H7 (cell line): ENCODE results near the gene ZBTB34. TPM values are rescaled to one million over a fixed set of nuclear protein-coding genes. Genes with fewer than 3 reads are reported as not detected.

Experiments used
- DNase-seq: peaks from one replicate; pipeline ENCODE4 v3.0.0; 2012
- H3K27me3 ChIP-seq: 2 replicates; pipeline ENCODE4 v1.6.0; 2011; ENCODE audit warnings: mild to moderate bottlenecking, low read length; ENCODE audit not compliant: control insufficient read depth, insufficient read depth
- H3K36me3 ChIP-seq: replicated peaks from 2 replicates; pipeline ENCODE4 v1.5.1; 2011; ENCODE audit warnings: low read length; ENCODE audit not compliant: control insufficient read depth, insufficient read depth
- H3K4me3 ChIP-seq: 2 replicates; pipeline ENCODE4 v1.5.1; 2011; ENCODE audit warnings: low read depth, mild to moderate bottlenecking, control low read depth, low read length, moderate library complexity; ENCODE audit not compliant: insufficient read depth
- total RNA-seq: library from RNA; depleted of rRNA; stranded (reverse); fragments of >200 nt; shearing (Covaris generic); gene quantifications from 2 replicates; pipeline ENCODE4 v1.2.3, GENCODE V29; 2014

The ZBTB34 gene
- total RNA-seq, 1 experiment from 2014 or later: 11.2 TPM

GRCh38 chr9:126834672-126835071 is 25.8 kb upstream of the ZBTB34 start:
- Histone ChIP-seq H3K27me3 (no peaks in the 10 kb centered on the region), H3K4me3 (no peak overlapping the region), H3K36me3 (peaks cover 7% of the 10 kb centered on the region)
- no peak for DNase-seq

GRCh38 chr9:126836216-126836615 is 24.2 kb upstream of the ZBTB34 start:
- H3K27me3 ChIP-seq: no peaks in the 10 kb centered on the region
- DNase-seq: no peak
- H3K36me3 ChIP-seq: peaks cover 7% of the 10 kb centered on the region

DNA sequence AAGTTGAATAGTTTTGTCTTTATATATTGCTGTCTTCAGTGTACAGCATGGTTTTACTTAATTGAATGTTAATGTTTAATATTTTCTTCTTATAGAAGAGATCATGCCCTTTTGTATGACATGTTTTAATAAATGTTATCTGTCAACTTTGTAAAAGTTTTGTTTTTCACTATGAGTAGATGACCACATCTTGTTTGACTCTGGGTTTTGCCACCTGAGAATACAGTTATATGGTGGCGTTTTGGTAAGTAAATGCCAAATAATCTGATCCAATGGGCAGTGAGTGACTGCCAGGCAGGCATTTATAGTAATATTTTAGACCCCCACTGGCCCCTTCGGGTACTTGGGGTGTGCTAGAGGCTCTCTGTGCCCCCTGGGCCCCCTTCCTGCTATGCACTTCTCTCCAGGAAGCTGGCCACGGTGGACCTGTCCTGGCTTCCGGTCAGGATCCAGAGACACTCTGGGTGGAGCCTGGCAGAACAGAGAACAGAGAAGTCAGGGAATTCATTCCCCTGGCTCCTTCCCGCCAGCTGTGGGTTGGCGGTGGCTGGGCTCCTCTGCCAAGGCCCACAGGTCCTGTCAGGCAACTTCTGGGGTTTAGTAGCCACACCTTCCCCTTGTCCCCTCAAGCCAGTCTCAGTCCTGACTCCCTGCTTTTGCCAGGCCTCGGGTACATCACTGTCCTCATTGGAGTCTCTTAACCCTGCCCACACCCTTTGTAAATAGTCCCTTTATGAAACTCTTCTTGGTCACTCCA is 22.2 kb upstream of the ZBTB34 start:
- Histone ChIP-seq H3K27me3 (no peaks in the 10 kb centered on the region), H3K36me3 (peaks cover 3% of the 10 kb centered on the region), H3K4me3 (no peak overlapping the region)
- DNase-seq: no peak

More at GRCh38 chr9:126836216-126836615, 24.2 kb upstream of the ZBTB34 start:
- no peak overlapping the region for H3K4me3 ChIP-seq

DNA sequence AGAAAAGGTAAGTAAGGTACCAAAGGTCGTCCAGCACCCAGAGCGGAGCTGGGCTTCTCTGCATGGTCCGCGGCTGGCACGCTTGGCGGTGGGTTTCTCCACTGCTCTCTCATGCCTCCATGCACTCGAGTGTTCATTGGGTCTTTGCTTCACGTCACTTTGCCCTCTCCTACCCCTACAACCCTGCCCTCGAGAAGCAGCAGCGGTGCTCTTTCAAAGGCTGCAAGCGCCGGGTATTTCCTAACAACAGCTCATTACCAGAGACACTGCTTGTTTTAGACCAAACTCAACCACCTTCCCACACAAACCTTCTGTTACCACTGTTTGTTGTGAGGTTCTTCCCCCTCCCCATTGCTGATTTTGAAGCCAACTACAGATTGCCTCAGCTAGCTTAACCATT is 21.5 kb upstream of the ZBTB34 start:
- no peak for DNase-seq
- no peak overlapping the region for H3K4me3 ChIP-seq

GRCh38 chr9:126839301-126839700 is 21.1 kb upstream of the ZBTB34 start:
- H3K4me3 ChIP-seq: no peak overlapping the region
- H3K27me3 ChIP-seq: no peaks in the 10 kb centered on the region
- no peak for DNase-seq
- H3K36me3 ChIP-seq: no peaks in the 10 kb centered on the region; the same call in 1 of the 2 replicates

More for the DNA sequence above, 21.5 kb upstream of the ZBTB34 start:
- Histone ChIP-seq H3K27me3 (no peaks in the 10 kb centered on the region), H3K36me3 (no peaks in the 10 kb centered on the region; the same call in 1 of the 2 replicates)

DNA sequence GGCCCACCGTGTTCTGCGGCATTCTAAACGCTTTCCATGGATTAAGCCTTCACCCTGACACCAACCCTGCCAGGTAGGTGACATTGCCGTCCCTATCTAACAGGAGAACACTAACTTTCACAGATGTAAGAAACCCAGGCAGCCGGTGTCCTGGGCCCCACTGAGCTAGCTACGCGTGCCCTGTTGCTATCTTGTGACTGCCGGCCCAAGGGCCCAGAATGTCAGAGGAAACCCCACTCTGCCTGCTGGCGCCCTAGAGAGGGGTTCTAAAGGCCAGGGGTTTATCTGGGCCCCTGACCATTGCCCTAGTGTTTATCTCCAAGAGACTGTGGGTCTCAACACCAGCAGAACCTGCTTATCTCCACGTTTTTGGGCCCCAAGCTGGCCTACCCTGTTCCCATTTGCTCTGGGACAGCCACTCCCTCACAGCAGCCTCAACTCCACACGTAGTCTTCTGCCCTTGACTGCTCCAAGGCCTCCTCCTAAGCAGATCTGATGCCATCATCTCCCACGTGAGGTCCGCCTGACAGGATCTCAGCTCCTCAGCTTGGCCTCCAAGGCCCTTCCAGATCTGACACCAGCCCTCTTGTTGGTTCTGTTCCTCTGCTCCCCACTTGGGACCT is 18.1 kb upstream of the ZBTB34 start:
- DNase-seq: no peak
- H3K27me3 ChIP-seq: no peaks in the 10 kb centered on the region
- H3K4me3 ChIP-seq: no peak overlapping the region
- no peaks in the 10 kb centered on the region; the same call in 1 of the 2 replicates for H3K36me3 ChIP-seq

GRCh38 chr9:126842977-126843799 is 17.3 kb upstream of the ZBTB34 start:
- H3K36me3 ChIP-seq: no peaks in the 10 kb centered on the region; the same call in 1 of the 2 replicates
- H3K27me3 ChIP-seq: no peaks in the 10 kb centered on the region
- no peak for DNase-seq
- no peak overlapping the region for H3K4me3 ChIP-seq

- Histone ChIP-seq H3K36me3 (no peaks in the 10 kb centered on the region), H3K4me3 (no peak overlapping the region), H3K27me3 (no peaks in the 10 kb centered on the region)
- DNase-seq: no peak
Observed at GRCh38 chr9:126844085-126844484, 16.4 kb upstream of the ZBTB34 start.

DNA sequence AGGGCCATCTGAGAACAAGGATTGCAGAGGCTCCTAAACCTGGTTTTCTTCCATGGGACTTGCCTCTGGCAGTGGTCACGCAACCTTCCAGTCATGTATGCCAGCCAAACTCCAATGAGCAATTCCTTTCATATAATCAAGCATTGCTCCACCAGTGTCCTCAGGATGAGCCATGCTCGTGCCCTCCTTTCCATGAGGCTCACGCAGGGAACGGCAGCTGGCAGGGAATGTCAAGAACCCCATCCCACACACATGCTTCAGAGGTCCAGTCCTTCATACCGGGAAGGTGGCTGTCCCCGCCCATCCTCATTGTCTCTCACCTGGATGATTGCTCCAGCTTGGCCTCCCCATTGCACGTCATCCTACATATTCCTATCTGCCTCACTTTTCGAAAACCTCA is 13.4 kb upstream of the ZBTB34 start:
- no peaks in the 10 kb centered on the region; the same call in 1 of the 2 replicates for H3K27me3 ChIP-seq
- H3K4me3 ChIP-seq: no peak overlapping the region
- H3K36me3 ChIP-seq: no peaks in the 10 kb centered on the region
- no peak for DNase-seq

DNA sequence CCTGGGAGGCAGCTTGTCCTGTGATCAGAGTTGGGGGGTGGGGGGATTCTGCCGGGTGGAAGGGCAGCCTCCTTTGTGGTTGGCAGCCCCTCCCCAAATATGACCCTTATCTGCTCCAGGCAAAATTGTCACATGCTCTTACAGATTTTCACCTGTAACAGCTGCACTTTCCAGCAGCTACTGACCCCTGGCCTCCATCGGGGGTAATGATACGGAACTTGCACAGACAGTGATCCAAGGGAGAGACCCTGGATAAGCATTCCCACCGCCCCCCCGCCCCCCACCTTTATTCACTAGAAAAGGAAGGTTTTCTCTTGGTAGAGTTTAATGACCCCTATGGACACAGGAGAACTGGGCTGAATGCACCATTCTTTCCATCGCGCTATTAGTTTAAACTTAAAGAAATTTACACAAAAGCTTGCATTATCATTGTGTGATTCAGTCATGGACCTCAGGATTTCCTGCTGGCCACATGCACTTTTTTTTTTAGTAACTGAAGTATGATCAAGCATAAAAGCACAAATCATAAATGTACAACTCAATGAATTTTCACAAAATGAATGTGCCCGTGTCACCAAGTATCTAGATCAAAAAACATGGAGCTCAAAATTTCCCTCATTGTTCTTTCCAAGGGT is 10.7 kb upstream of the ZBTB34 start:
- Histone ChIP-seq H3K27me3 (no peaks in the 10 kb centered on the region; the same call in 1 of the 2 replicates), H3K36me3 (no peaks in the 10 kb centered on the region), H3K4me3 (no peak overlapping the region)
- no peak for DNase-seq

DNA sequence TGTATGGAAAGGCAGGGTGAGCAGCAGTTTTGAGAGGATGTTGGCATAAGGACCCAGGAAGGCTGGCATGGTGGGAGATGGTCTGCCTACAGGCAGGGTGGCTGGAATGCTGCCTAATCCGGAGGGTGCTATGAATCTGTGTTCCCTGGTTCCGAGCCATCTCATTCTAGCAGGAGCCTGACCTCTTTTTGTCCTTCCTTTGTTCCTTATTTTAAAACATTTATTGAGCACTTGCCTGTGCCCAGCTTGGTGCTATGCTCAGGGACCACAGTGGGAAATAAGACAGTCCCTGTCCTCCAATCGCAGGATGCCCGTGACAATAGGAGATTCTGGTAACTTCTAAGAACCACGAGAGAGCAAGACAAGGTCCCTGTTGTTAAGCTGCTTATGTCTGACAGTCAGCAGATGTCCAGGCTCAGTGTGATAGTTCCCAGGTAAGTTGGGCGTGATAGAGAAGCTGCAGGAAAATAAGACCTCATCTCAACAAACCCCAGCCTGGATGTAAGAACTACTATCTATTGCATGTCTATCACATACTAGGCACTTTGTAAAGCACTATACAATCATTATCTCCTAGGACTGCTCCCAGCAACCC is 9.1 kb upstream of the ZBTB34 start:
- no peaks in the 10 kb centered on the region for H3K36me3 ChIP-seq
- no peaks in the 10 kb centered on the region; the same call in 1 of the 2 replicates for H3K27me3 ChIP-seq
- no peak overlapping the region for H3K4me3 ChIP-seq
- DNase-seq: no peak

DNA sequence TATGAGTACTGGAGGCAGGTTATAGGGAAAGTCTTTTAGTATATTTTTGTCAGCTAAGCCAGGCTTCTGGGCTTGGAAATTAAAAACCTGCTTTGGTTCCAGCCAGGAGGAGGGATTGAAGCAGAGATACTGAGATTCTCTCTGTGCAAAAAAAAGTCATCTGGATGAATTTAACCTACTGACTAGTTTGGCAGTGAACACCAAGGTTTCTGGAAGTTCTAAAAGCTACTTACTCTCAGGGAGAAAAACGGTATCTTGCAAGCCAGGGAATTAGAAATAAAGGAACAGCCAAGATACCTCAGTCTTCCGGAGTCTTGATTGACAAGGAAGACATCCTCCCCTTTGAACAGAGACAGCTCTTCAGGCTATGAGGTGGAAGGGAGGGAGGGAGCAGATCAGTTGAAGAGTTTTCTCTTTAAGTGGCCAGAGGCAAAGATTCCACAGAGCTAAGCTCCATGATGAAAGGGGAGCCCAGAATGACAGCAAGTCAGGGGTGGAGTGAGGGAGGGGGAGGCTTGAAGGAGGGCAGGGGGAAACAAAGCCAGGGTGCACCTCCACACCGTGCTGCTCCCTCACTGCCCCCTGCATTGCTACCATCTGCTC is 8.3 kb upstream of the ZBTB34 start:
- no peaks in the 10 kb centered on the region; the same call in 1 of the 2 replicates for H3K27me3 ChIP-seq
- no peak for DNase-seq
- no peak overlapping the region for H3K4me3 ChIP-seq
- no peaks in the 10 kb centered on the region for H3K36me3 ChIP-seq

DNA sequence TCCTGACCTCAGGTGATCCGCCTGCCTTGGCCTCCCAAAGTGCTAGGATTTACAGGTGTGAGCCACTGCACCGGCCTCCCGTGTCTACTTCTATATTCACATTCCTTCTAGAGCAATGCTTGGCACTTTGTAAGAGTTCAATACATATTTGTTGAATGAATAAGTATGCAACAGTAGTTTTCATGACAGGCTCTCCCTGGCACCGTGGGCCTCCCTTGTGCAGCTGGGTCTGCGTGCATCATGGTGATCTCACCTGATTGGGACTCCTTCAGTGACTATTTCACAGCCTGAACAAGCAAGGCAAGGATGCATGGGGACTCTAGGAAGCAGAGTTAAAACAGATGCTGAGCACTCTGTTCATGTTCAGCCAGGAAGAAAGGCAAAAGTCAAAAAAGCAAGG is 6.8 kb upstream of the ZBTB34 start:
- Histone ChIP-seq H3K27me3 (no peaks in the 10 kb centered on the region; the same call in 1 of the 2 replicates), H3K4me3 (no peak overlapping the region), H3K36me3 (no peaks in the 10 kb centered on the region)
- DNase-seq: no peak
